H1 (cell line): ENCODE data around the gene OBSCN. TPM values are rescaled to one million over a fixed set of nuclear protein-coding genes. Genes with fewer than 3 reads are reported as not detected.

Experiments
- CBX5 ChIP-seq: fragments of 300-800, 300-1000 bp; sonication (generic); IDR thresholded peaks from 2 replicates; pipeline ENCODE4 v1.7.1; 2016; ENCODE audit warnings: antibody characterized with exemption, low read length, low read depth
- EGR1 ChIP-seq: IDR thresholded peaks from 2 replicates; pipeline ENCODE4 v1.6.1; 2011; ENCODE audit warnings: low read depth, low read length, borderline replicate concordance
- RBBP5 ChIP-seq: IDR thresholded peaks from 2 replicates; pipeline ENCODE4 v1.7.1; 2012; ENCODE audit warnings: low read depth, mild to moderate bottlenecking, inconsistent platforms, low read length, moderate library complexity, borderline replicate concordance
- SIX5 ChIP-seq: IDR thresholded peaks from 2 replicates; pipeline ENCODE4 v1.6.1; 2011; ENCODE audit warnings: mild to moderate bottlenecking, low read depth, low read length
- SP4 ChIP-seq: IDR thresholded peaks from 2 replicates; pipeline ENCODE4 v1.6.1; 2012; ENCODE audit warnings: low read length, inconsistent platforms
- TAF7 ChIP-seq: optimal IDR thresholded peaks from 2 replicates; pipeline ENCODE3; 2011; ENCODE audit warnings: low read depth, mild to moderate bottlenecking, inconsistent platforms, low read length, moderate library complexity, borderline replicate concordance
- polyA plus RNA-seq, 7 experiments: library from polyadenylated mRNA; depleted of rRNA in 3 of 7; stranded (reverse) in 5 of 7; unstranded in 2 of 7; fragments of >200 nt in 5 of 7; fragments of 200-250 nt in 2 of 7; gene quantifications; 1 replicate in 5 of 7; 2 replicates in 1 of 7; 4 replicates in 1 of 7; pipeline versions ENCODE4 v1.2.1 to v1.2.3, GENCODE V29; 2011 to 2013; ENCODE audit warnings: missing spikeins in 2 of 7, mixed read lengths in 2 of 7
- total RNA-seq: library from RNA; stranded (reverse); fragmentation: NEBNext Ultra II Directional; extraction: Animal tissue kit (Norgen Biotek cat#: 25700); gene quantifications from 2 replicates; pipeline ENCODE4 v1.2.1, GENCODE V29; 2021
- TF ChIP-seq, protein P1 (sequence below): fragments of 300-600 bp; sonication (generic); IDR thresholded peaks from 2 replicates; pipeline ENCODE4 v1.7.1; 2012; ENCODE audit warnings: low read length, moderate library complexity, mild to moderate bottlenecking, inconsistent platforms; ENCODE audit not compliant: insufficient replicate concordance
- TF ChIP-seq, protein P2 (sequence below): IDR thresholded peaks from 2 replicates; pipeline ENCODE4 v1.6.1; 2011; ENCODE audit warnings: low read depth, mild to moderate bottlenecking, low read length; ENCODE audit not compliant: insufficient read depth
- TF ChIP-seq, protein P3 (sequence below): IDR thresholded peaks from 2 replicates; pipeline ENCODE4 v1.6.1; 2012; ENCODE audit warnings: inconsistent platforms

The OBSCN gene
- total and polyA plus RNA-seq, 2 of the 8 experiments (the other 6 are each of a cell fraction or from before 2014, with no cell fraction given): 7.5 to 28.4 TPM

DNA sequence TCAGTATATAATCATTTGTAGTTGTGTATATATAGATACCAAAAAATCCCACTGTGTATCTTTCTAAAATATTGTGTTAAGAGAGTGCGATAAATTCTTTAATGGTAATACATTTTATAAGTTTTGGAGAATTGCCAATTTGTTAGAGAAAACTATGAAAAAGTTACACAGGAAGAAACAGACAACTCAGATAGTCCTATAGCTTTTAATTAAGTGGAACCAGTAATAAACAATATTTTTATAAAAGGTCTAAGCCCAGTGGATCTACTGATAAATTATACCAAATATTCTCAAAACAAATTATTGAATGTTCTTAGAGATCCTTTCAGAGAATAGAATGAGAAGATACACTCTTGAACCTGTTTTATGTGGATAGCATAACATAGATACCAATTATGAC, 50.6 kb downstream of the OBSCN start (continued):
- TF ChIP-seq, protein P1, sequence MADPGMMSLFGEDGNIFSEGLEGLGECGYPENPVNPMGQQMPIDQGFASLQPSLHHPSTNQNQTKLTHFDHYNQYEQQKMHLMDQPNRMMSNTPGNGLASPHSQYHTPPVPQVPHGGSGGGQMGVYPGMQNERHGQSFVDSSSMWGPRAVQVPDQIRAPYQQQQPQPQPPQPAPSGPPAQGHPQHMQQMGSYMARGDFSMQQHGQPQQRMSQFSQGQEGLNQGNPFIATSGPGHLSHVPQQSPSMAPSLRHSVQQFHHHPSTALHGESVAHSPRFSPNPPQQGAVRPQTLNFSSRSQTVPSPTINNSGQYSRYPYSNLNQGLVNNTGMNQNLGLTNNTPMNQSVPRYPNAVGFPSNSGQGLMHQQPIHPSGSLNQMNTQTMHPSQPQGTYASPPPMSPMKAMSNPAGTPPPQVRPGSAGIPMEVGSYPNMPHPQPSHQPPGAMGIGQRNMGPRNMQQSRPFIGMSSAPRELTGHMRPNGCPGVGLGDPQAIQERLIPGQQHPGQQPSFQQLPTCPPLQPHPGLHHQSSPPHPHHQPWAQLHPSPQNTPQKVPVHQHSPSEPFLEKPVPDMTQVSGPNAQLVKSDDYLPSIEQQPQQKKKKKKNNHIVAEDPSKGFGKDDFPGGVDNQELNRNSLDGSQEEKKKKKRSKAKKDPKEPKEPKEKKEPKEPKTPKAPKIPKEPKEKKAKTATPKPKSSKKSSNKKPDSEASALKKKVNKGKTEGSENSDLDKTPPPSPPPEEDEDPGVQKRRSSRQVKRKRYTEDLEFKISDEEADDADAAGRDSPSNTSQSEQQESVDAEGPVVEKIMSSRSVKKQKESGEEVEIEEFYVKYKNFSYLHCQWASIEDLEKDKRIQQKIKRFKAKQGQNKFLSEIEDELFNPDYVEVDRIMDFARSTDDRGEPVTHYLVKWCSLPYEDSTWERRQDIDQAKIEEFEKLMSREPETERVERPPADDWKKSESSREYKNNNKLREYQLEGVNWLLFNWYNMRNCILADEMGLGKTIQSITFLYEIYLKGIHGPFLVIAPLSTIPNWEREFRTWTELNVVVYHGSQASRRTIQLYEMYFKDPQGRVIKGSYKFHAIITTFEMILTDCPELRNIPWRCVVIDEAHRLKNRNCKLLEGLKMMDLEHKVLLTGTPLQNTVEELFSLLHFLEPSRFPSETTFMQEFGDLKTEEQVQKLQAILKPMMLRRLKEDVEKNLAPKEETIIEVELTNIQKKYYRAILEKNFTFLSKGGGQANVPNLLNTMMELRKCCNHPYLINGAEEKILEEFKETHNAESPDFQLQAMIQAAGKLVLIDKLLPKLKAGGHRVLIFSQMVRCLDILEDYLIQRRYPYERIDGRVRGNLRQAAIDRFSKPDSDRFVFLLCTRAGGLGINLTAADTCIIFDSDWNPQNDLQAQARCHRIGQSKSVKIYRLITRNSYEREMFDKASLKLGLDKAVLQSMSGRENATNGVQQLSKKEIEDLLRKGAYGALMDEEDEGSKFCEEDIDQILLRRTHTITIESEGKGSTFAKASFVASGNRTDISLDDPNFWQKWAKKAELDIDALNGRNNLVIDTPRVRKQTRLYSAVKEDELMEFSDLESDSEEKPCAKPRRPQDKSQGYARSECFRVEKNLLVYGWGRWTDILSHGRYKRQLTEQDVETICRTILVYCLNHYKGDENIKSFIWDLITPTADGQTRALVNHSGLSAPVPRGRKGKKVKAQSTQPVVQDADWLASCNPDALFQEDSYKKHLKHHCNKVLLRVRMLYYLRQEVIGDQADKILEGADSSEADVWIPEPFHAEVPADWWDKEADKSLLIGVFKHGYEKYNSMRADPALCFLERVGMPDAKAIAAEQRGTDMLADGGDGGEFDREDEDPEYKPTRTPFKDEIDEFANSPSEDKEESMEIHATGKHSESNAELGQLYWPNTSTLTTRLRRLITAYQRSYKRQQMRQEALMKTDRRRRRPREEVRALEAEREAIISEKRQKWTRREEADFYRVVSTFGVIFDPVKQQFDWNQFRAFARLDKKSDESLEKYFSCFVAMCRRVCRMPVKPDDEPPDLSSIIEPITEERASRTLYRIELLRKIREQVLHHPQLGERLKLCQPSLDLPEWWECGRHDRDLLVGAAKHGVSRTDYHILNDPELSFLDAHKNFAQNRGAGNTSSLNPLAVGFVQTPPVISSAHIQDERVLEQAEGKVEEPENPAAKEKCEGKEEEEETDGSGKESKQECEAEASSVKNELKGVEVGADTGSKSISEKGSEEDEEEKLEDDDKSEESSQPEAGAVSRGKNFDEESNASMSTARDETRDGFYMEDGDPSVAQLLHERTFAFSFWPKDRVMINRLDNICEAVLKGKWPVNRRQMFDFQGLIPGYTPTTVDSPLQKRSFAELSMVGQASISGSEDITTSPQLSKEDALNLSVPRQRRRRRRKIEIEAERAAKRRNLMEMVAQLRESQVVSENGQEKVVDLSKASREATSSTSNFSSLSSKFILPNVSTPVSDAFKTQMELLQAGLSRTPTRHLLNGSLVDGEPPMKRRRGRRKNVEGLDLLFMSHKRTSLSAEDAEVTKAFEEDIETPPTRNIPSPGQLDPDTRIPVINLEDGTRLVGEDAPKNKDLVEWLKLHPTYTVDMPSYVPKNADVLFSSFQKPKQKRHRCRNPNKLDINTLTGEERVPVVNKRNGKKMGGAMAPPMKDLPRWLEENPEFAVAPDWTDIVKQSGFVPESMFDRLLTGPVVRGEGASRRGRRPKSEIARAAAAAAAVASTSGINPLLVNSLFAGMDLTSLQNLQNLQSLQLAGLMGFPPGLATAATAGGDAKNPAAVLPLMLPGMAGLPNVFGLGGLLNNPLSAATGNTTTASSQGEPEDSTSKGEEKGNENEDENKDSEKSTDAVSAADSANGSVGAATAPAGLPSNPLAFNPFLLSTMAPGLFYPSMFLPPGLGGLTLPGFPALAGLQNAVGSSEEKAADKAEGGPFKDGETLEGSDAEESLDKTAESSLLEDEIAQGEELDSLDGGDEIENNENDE: no peak
- TF ChIP-seq, protein P2, sequence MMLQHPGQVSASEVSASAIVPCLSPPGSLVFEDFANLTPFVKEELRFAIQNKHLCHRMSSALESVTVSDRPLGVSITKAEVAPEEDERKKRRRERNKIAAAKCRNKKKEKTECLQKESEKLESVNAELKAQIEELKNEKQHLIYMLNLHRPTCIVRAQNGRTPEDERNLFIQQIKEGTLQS: no peak
- TF ChIP-seq, protein P3, sequence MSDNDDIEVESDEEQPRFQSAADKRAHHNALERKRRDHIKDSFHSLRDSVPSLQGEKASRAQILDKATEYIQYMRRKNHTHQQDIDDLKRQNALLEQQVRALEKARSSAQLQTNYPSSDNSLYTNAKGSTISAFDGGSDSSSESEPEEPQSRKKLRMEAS: no peak
- no peak for TF ChIP-seq RBBP5
- no peak for TF ChIP-seq SIX5
- TF ChIP-seq SP4: no peak
- TF ChIP-seq CBX5: no peak
- no peak for TF ChIP-seq EGR1
- TF ChIP-seq TAF7: no peak
